Kidney capillary endothelial cell (primary cell): Measurements from ENCODE around the gene CD68.
"Not testable (repeated sequence)": the region's sequence is repeated elsewhere in the genome, so short reads cannot be mapped to it uniquely, and the experiment has no call there.

Experiments
- DNase-seq: peaks from one replicate; pipeline ENCODE4 v3.0.0-alpha.2; 2018; ENCODE audit warnings: low spot score

The CD68 gene

GRCh38 chr17:7580604-7581575, 1.5 kb downstream of the CD68 start:
- DNase-seq = no peak

DNA sequence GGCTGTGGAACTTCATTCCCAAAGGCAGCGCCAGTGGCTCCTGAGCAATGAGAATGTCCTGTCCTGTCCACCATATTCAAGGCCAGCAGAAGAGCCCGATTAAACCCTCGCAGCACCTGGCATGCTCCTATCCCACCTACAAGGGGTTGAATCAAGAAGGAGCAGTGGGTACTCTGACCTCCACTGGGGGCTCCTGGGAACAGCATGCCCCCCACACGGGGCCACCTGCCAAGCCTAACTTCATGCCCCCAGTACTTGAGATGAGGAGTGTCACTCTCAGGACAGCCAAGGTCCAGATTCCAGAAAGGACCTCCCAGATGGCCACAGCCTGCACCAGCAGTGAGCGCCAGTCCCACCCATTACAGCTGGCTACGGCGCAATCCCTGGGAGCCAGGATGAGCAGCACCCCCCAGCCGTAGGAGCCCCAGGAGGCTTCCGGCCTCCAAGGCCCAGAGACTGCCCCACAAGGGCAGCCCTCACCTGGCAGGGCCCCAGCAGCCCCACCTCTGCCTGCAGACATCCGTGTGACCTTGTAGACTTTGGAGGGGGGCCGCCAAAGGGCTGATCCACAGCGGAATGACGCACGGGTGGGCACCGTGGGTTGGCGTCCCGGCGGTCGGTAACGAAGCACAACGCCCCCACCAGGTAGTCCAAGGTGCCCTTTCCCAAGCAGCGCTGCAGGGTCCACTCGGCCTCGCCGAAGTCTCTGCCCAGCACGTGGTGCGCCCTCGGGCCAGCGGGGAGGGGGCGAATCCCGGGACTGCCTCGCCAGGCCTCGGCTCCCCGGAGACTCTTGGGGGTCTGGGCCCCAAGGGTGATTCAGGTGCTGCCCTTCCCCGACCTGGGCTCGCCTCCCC, 3.2 kb downstream of the CD68 start:
- no peak for DNase-seq

DNA sequence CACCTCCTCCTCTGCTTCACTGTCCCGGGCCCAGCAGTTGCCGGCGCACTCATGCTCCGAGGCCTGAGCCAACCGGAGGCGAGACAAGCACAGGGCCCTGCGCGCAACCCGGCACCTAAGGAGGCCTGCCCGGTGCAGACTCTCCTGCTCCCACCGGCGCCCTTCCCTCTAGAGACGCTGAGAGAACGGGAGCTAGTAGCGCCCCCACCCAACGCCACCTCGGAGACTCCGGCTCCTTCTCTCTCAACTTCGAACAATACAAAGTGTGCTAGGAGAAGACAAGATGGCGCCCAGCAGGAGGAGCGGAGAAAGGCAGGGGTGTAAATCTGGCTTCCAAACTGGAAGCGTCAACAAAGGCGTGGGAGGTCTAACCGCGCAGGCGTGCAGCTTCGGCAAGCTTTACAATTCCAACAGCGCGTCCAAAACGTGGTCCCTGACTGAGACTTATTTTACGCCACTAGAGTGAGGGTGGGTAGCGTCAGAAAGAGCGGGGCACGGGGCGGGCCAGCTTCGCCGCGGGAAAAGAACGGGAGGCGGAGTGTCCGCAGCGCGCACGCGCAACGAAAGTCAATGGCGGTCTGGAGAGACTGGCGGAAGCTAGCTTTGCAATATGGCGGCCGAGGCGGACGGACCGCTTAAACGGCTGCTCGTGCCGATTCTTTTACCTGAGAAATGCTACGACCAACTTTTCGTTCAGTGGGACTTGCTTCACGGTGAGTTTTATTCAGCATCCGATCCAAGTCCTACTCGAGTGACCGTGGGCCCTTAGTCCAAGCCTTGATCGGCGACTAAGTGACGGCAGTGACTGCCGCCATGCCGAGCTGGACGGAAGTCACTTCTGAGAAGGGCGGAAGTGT, 4.0 kb downstream of the CD68 start, which contains the start of gene MPDU1:
Gene MPDU1, plus strand, starts transcription at position 600 of the 857 bp plus-strand sequence. Its CDS starts 11 bp downstream, at position 611.
- DNase-seq = peak; percentile 96

DNA sequence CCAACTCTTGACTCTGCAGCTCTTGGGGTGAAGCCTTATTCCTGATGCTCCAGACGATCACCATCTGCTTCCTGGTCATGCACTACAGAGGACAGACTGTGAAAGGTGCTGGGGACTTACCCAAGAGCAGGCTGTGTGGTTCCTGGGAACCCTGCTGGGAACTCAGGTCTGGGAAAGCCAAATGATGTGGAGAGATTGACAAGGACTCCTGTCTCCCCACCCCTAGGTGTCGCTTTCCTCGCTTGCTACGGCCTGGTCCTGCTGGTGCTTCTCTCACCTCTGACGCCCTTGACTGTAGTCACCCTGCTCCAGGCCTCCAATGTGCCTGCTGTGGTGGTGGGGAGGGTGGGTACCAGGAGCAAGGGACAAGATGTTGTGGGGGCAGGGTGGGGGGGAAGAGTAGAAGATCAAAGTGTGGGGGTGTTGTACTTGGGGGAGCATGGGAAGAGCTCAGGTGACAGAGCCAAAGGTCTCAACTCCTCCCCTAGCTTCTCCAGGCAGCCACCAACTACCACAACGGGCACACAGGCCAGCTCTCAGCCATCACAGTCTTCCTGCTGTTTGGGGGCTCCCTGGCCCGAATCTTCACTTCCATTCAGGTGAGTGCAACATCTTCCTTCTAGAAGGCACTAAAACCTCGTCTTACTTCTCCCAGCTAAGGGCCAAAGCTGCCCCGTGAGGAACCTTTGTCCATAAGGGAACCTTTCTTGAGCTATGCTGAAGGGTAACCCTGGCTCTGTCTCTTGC, 7.4 kb downstream of the CD68 start:
- DNase-seq = no peak

GRCh38 chr17:7587420-7588151, 8.1 kb downstream of the CD68 start:
- DNase-seq = no peak

DNA sequence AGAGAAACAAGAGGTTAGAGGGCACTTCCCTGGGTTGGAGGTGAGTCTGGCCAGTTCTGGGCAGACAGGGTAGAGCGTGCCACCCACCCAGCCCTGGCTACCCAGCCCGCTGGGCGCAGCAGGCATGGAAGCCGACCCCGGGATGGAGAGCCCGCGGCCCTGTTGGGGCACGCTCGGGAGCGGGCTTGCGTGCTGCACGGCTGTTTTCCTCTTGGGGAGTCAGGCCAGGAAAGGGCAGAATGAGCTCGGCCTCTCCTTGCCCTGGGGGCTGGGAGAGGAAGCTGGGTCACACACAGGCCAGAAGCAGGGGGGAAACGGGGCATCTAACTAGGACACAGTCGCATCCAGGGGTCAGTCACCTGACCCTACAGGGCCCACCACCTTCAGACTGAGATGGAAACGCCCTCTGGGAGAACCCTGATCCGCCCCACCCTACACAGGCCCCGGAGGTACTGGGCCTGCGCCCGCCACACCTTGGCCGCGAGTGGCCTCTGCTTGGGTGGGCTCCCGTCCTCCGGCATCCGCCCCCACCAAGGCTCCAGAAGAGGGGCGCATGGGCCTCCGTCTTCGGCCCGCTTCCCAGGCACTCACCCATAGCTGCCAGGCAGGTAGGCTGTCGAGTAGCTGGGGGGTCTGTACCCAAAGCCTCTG, 9.2 kb downstream of the CD68 start:
- DNase-seq = no peak

DNA sequence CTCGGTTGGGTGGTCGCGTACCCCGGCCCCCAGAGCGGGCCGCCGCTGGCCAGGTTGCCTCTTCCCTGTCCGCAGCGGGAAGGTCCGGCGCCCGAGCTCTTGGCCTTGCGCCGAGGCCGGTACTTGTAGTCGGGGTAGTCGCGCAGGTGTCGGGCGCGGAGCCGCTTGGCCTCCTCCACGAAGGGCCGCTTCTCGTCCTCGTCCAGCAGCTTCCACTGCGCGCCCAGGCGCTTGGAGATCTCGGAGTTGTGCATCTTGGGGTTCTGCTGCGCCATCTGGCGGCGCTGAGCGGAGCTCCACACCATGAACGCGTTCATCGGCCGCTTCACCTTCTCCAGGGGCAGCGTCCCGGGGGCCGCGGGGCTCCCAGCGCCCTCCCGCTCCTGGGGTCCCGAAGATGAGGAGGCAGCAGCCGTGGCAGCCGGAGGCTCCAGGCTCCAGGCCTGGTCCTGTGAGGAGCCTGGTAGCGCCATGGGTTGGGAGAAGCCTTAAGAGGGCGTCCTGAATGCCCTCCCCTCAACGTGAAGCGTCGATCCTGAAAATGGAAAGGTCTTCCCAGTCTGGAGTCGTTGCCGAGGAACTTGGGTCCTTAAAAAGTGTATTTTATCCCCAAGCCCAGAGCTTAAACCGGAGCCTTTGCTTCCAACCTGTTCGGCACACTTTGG, 9.9 kb downstream of the CD68 start:
- DNase-seq = peak; percentile 71

- no peak for DNase-seq
Measured at GRCh38 chr17:7589891-7590691, 10.7 kb downstream of the CD68 start, which contains the start of gene SOX15. Gene SOX15, minus strand, starts transcription at chr17:7590094. Its CDS starts 418 bp downstream, at chr17:7589676.

DNA sequence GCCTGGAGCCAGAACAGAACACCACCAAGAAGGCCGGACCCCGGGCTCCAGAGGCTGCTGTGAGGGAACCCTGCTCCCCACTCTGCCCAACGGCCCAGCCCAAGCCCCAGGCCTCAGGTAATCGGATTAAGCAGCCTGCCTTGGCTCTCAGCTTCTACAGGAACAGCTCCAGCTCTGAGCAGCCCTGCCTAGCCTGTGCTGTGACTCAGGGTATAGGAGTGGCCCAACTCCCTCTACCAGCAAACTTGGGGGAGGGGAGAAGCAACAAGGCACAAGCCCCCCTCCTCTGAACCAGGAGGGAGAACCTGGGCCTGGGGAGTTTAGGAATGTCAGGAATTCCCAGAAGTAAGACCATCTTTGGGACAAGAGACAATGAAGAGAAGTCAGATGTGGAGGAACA, 11.3 kb downstream of the CD68 start:
- DNase-seq = no peak

GRCh38 chr17:7591596-7591995, 12.2 kb downstream of the CD68 start:
- no peak for DNase-seq

- DNase-seq = no peak
Measured at GRCh38 chr17:7592422-7593021, 13.1 kb downstream of the CD68 start.

DNA sequence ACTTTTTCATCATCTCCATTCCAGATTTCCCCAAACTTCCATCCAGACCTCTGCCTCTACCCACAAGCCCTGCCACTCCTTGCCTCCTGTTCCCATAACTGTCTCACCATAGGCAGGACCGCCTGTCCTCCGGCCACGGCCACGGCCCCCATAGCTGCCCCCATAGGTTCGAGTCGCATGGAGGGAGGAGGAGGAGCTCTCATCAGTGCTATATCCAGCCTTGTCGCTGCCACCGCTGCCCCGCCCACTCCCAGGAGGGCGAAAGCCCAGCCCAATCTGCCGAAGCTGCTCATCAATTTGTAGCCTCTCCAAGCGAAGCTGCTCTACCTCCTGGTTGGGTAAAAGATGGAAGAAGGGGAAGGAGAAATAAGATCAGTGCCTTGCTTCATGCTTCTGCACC, 13.9 kb downstream of the CD68 start:
- no peak for DNase-seq

DNA sequence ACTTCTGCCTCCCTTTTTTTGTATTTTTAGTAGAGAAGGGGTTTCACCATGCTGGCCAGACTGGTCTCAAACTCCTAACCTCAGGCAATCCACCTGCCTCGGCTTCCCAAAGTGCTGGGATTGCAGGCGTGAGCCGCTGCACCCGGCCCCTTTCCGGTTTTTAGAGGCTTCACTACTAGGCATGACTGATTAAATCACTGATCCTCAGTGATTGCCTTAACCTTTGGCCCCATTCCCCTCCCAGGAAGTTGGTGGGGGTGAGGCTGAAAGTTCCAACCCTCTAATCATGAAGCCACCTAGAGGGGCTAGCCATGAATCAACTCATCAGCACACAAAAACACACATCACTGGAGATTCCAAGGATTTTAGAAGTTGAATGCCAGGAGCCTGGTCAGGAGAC, 18.1 kb downstream of the CD68 start:
- not testable (repeated sequence) for DNase-seq

DNA sequence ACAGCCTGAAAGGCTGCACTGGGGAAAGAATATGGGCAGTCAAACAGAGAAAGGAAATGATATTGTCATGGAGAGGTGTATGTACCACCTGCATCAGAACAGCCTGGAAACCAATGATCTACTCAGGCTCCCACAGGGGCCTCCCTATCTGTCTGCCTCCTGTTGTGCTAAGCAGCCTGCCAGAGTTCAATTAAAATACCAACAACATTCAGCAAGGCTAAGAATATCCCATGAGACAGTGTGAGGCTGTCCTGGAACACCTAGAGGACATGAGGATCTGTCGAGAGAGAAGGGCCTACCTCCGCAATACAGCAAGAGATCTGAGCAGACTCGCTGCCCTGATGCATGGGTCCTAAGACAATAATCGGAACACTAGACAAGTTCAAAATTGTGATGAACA, 26.8 kb downstream of the CD68 start:
- DNase-seq = no peak

GRCh38 chr17:7610641-7611040, 31.2 kb downstream of the CD68 start:
- no peak for DNase-seq

DNA sequence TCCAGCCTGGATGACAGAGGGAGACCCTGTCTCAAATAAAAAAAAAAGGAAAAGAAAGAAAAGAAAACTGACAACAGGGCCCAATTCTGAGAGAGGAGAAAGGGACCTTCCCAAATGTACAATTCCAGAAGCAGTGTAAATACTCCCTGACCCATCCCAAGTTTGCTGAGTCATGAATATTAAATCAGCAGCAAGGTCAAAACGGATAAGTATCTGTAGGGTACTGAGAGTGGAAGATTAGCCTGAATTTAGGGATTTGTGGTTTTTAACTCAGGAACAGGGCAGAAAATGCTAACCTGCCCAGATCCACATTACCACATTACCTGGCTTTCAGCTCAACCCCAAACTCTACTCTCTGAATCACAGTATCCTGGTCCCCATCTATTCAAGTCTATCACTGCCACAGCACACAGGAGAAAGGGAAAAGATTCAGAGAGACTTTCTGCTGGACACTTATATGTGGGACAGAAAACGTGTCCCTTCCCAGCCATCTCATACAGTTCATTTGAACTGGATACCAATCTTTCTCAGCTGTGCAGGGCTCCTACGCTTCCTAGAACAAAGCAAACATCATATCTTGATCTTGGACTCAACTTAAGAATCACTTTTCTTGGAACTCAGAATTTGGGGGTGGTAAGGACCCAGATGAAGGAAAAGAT, 32.3 kb downstream of the CD68 start:
- no peak for DNase-seq

- DNase-seq = no peak
Measured at GRCh38 chr17:7612294-7612640, 32.8 kb downstream of the CD68 start.
